ENCODE data around the gene ZFAND2B. TPM values are rescaled to one million over a fixed set of nuclear protein-coding genes. Genes with fewer than 3 reads are reported as not detected.

ZFAND2B gene
- total RNA-seq, 2 experiments from 2014 or later, result 22.8 to 27.2 TPM

- Mint-ChIP-seq H3K4me3 (peak overlapping the region; percentile 90), H3K36me3 (peaks cover 34% of the 10 kb centered on the region), H3K27ac (peak overlapping the region; percentile 97), H3K4me1 (peaks cover 41% of the 10 kb centered on the region), H3K27me3 (no peaks in the 10 kb centered on the region), H3K9me3 (peaks cover 13% of the 10 kb centered on the region)
- no peak for DNase-seq
Measured at GRCh38 chr2:219207134-219207883, 727 bp downstream of the ZFAND2B start.

- H3K36me3 Mint-ChIP-seq, result peaks cover 34% of the 10 kb centered on the region
- no peaks in the 10 kb centered on the region for H3K27me3 Mint-ChIP-seq
- peaks cover 41% of the 10 kb centered on the region for H3K4me1 Mint-ChIP-seq
- H3K27ac Mint-ChIP-seq, result peak overlapping the region; percentile 86
- DNase-seq, result no peak
- H3K4me3 Mint-ChIP-seq, result peak overlapping the region; percentile 90
- peaks cover 10% of the 10 kb centered on the region for H3K9me3 Mint-ChIP-seq
Measured at GRCh38 chr2:219207884-219208740, 1.5 kb downstream of the ZFAND2B start.

GRCh38 chr2:219209236-219210195 is 2.9 kb downstream of the ZFAND2B start:
- Mint-ChIP-seq H3K27ac (peak overlapping the region; percentile 86), H3K27me3 (no peaks in the 10 kb centered on the region), H3K9me3 (peaks cover 1% of the 10 kb centered on the region), H3K36me3 (peaks cover 32% of the 10 kb centered on the region), H3K4me1 (peaks cover 41% of the 10 kb centered on the region), H3K4me3 (no peak overlapping the region)
- no peak for DNase-seq

- H3K27me3 Mint-ChIP-seq, result no peaks in the 10 kb centered on the region
- peak overlapping the region; percentile 86 for H3K27ac Mint-ChIP-seq
- no peak overlapping the region for H3K4me3 Mint-ChIP-seq
- H3K4me1 Mint-ChIP-seq, result peaks cover 41% of the 10 kb centered on the region
- H3K36me3 Mint-ChIP-seq, result peaks cover 32% of the 10 kb centered on the region
- H3K9me3 Mint-ChIP-seq, result no peaks in the 10 kb centered on the region
- DNase-seq, result no peak
Measured at GRCh38 chr2:219210196-219210885, 3.8 kb downstream of the ZFAND2B start.

GRCh38 chr2:219210886-219211362 is 4.3 kb downstream of the ZFAND2B start:
- Mint-ChIP-seq H3K36me3 (peaks cover 33% of the 10 kb centered on the region), H3K9me3 (no peaks in the 10 kb centered on the region), H3K4me1 (peaks cover 40% of the 10 kb centered on the region), H3K27me3 (no peaks in the 10 kb centered on the region), H3K4me3 (no peak overlapping the region), H3K27ac (peak overlapping the region; percentile 3)
- no peak for DNase-seq

- Mint-ChIP-seq H3K4me1 (peaks cover 42% of the 10 kb centered on the region), H3K27me3 (no peaks in the 10 kb centered on the region), H3K4me3 (no peak overlapping the region), H3K36me3 (peaks cover 40% of the 10 kb centered on the region), H3K9me3 (no peaks in the 10 kb centered on the region), H3K27ac (no peak overlapping the region)
- no peak for DNase-seq
Measured at GRCh38 chr2:219213026-219213415, 6.4 kb downstream of the ZFAND2B start.

- Mint-ChIP-seq H3K27me3 (no peaks in the 10 kb centered on the region), H3K9me3 (no peaks in the 10 kb centered on the region), H3K4me3 (no peak overlapping the region), H3K27ac (no peak overlapping the region), H3K36me3 (peaks cover 35% of the 10 kb centered on the region), H3K4me1 (peaks cover 37% of the 10 kb centered on the region)
- DNase-seq, result no peak
Measured at GRCh38 chr2:219213486-219214071, 7.0 kb downstream of the ZFAND2B start.

- H3K27ac Mint-ChIP-seq, result no peak overlapping the region
- H3K27me3 Mint-ChIP-seq, result no peaks in the 10 kb centered on the region
- peaks cover 33% of the 10 kb centered on the region for H3K36me3 Mint-ChIP-seq
- DNase-seq, result no peak
- no peaks in the 10 kb centered on the region for H3K9me3 Mint-ChIP-seq
- peaks cover 34% of the 10 kb centered on the region for H3K4me1 Mint-ChIP-seq
- no peak overlapping the region for H3K4me3 Mint-ChIP-seq
Measured at GRCh38 chr2:219214141-219214540, 7.6 kb downstream of the ZFAND2B start.

- DNase-seq, result no peak
- Mint-ChIP-seq H3K27ac (no peak overlapping the region), H3K36me3 (peaks cover 33% of the 10 kb centered on the region), H3K4me3 (no peak overlapping the region), H3K9me3 (no peaks in the 10 kb centered on the region), H3K27me3 (no peaks in the 10 kb centered on the region), H3K4me1 (peaks cover 31% of the 10 kb centered on the region)
Measured at GRCh38 chr2:219214786-219215185, 8.2 kb downstream of the ZFAND2B start.

GRCh38 chr2:219215871-219216534 is 9.4 kb downstream of the ZFAND2B start:
- H3K4me3 Mint-ChIP-seq, result no peak overlapping the region
- DNase-seq, result no peak
- H3K27me3 Mint-ChIP-seq, result no peaks in the 10 kb centered on the region
- H3K27ac Mint-ChIP-seq, result no peak overlapping the region
- H3K4me1 Mint-ChIP-seq, result peaks cover 25% of the 10 kb centered on the region
- H3K9me3 Mint-ChIP-seq, result no peaks in the 10 kb centered on the region
- H3K36me3 Mint-ChIP-seq, result peaks cover 31% of the 10 kb centered on the region

- no peaks in the 10 kb centered on the region for H3K27me3 Mint-ChIP-seq
- peaks cover 31% of the 10 kb centered on the region for H3K36me3 Mint-ChIP-seq
- no peak overlapping the region for H3K27ac Mint-ChIP-seq
- no peak for DNase-seq
- H3K9me3 Mint-ChIP-seq, result no peaks in the 10 kb centered on the region
- peaks cover 23% of the 10 kb centered on the region for H3K4me1 Mint-ChIP-seq
- H3K4me3 Mint-ChIP-seq, result no peak overlapping the region
Measured at GRCh38 chr2:219216535-219216915, 9.9 kb downstream of the ZFAND2B start.

GRCh38 chr2:219218217-219218731 is 11.7 kb downstream of the ZFAND2B start:
- peak overlapping the region; percentile 87 for H3K4me3 Mint-ChIP-seq
- peak overlapping the region; percentile 80 for H3K27ac Mint-ChIP-seq
- no peaks in the 10 kb centered on the region for H3K27me3 Mint-ChIP-seq
- DNase-seq, result peak; percentile 47
- no peaks in the 10 kb centered on the region for H3K9me3 Mint-ChIP-seq
- H3K4me1 Mint-ChIP-seq, result peaks cover 21% of the 10 kb centered on the region
- peaks cover 25% of the 10 kb centered on the region for H3K36me3 Mint-ChIP-seq

Data from activated naive CD8-positive, alpha-beta T cell treated with anti-CD3 and anti-CD28 coated beads for 36 hours (primary cell).